Ectodermal cell (in vitro differentiated cells): ENCODE data around the gene LSMEM2.
"Not testable (repeated sequence)": the region's sequence is repeated elsewhere in the genome, so short reads cannot be mapped to it uniquely, and the experiment has no call there.

ENCODE experiments used
- H3K27ac ChIP-seq: 2 replicates; pipeline ENCODE4 v1.7.0; 2013; ENCODE audit warnings: mild to moderate bottlenecking, low read depth, low read length; ENCODE audit not compliant: insufficient read depth, poor library complexity, severe bottlenecking
- H3K27me3 ChIP-seq: 2 replicates; pipeline ENCODE4 v1.7.0; 2013; ENCODE audit warnings: mild to moderate bottlenecking, low read length; ENCODE audit not compliant: insufficient read depth, control insufficient read depth, poor library complexity, severe bottlenecking
- H3K36me3 ChIP-seq: one replicate; pipeline ENCODE4 v1.7.0; 2013; ENCODE audit warnings: low read length; ENCODE audit not compliant: control insufficient read depth, insufficient read depth
- H3K4me1 ChIP-seq: one replicate; pipeline ENCODE4 v1.7.0; 2013; ENCODE audit warnings: low read length; ENCODE audit not compliant: control insufficient read depth, insufficient read depth
- H3K4me3 ChIP-seq: 2 replicates; pipeline ENCODE4 v1.7.0; 2013; ENCODE audit warnings: low read depth, low read length, control low read depth; ENCODE audit not compliant: insufficient read depth
- H3K9me3 ChIP-seq: 2 replicates; pipeline ENCODE4 v1.7.0; 2013; ENCODE audit warnings: mild to moderate bottlenecking, low read length, moderate library complexity; ENCODE audit not compliant: control insufficient read depth
- WGBS, 2 experiments: methylation state at CpG; one replicate each; pipeline ENCODE4 v1.1.7; 2013; ENCODE audit warnings: missing lambda C conversion rate in 2 of 2; 5-methylcytosine and 5-hydroxymethylcytosine counted together

The LSMEM2 gene

GRCh38 chr3:50258029-50258680 lies 20.7 kb upstream of the LSMEM2 start:
- Histone ChIP-seq H3K27ac (peak overlapping the region; percentile 76), H3K27me3 (no peaks in the 10 kb centered on the region), H3K36me3 (peaks cover 20% of the 10 kb centered on the region), H3K4me3 (no peak overlapping the region), H3K9me3 (no peaks in the 10 kb centered on the region), H3K4me1 (peaks cover 36% of the 10 kb centered on the region)
- WGBS, 2 experiments = 91 to 92% methylated on average over 16 to 17 of the region's 17 CpGs

- H3K27ac ChIP-seq = no peak overlapping the region
Observed at GRCh38 chr3:50258979-50259378, 19.9 kb upstream of the LSMEM2 start.

GRCh38 chr3:50259432-50260026 lies 19.4 kb upstream of the LSMEM2 start:
- no peaks in the 10 kb centered on the region for H3K27me3 ChIP-seq
- no peaks in the 10 kb centered on the region for H3K9me3 ChIP-seq
- H3K36me3 ChIP-seq = peaks cover 16% of the 10 kb centered on the region
- H3K4me1 ChIP-seq = peaks cover 47% of the 10 kb centered on the region
- no peak overlapping the region for H3K4me3 ChIP-seq
- WGBS, 2 experiments = 70% methylated on average over 18 of the region's 18 CpGs
- peak overlapping the region; percentile 51 for H3K27ac ChIP-seq

More at GRCh38 chr3:50258979-50259378, 19.9 kb upstream of the LSMEM2 start:
- Histone ChIP-seq H3K4me3 (no peak overlapping the region), H3K9me3 (no peaks in the 10 kb centered on the region), H3K4me1 (peaks cover 43% of the 10 kb centered on the region), H3K27me3 (no peaks in the 10 kb centered on the region), H3K36me3 (peaks cover 18% of the 10 kb centered on the region)
- WGBS, 2 experiments = 90 to 91% methylated on average over 16 of the region's 16 CpGs

GRCh38 chr3:50260027-50260941 lies 18.6 kb upstream of the LSMEM2 start:
- Histone ChIP-seq H3K27ac (peak overlapping the region; percentile 100), H3K4me3 (peak overlapping the region; percentile 44), H3K9me3 (no peaks in the 10 kb centered on the region), H3K36me3 (peaks cover 14% of the 10 kb centered on the region), H3K27me3 (no peaks in the 10 kb centered on the region), H3K4me1 (peaks cover 51% of the 10 kb centered on the region)
- 2 to 3% methylated on average over 70 of the region's 70 CpGs for WGBS, 2 experiments

DNA sequence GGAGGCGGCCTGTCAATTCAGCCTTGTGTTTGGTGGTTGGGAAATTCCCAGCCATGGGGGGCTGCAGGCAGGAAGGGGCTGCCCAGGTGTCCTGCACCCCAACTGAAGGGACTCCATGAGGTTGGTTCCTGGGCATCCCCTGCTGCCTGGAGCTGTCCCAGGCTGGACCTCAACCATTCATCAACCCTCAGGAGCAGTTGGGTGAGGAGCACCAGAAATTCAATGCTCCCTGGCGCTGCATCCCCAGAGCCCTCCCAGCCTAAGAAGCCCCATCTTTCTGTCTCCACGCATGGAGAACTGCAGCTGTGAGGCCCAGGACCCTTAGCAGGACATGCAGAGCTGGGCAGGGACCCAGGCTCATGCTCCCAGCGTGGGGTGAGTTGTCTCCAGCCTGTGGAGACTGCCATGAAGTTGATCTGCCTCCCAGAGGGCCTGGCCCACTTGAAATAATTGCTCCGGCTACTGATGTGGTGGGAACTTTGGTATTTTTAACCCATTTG lies 17.9 kb upstream of the LSMEM2 start:
- H3K4me3 ChIP-seq = peak overlapping the region; percentile 44

GRCh38 chr3:50261505-50261904 lies 17.4 kb upstream of the LSMEM2 start:
- H3K27ac ChIP-seq = no peak overlapping the region
- H3K9me3 ChIP-seq = no peaks in the 10 kb centered on the region
- peaks cover 64% of the 10 kb centered on the region for H3K4me1 ChIP-seq
- H3K36me3 ChIP-seq = peaks cover 7% of the 10 kb centered on the region
- WGBS, 2 experiments = 86 to 88% methylated on average over 2 of the region's 2 CpGs
- no peaks in the 10 kb centered on the region for H3K27me3 ChIP-seq
- no peak overlapping the region for H3K4me3 ChIP-seq

More for the DNA sequence above, 17.9 kb upstream of the LSMEM2 start:
- no peaks in the 10 kb centered on the region for H3K9me3 ChIP-seq
- peaks cover 58% of the 10 kb centered on the region for H3K4me1 ChIP-seq
- WGBS, 2 experiments = 76 to 78% methylated on average over 5 of the region's 5 CpGs
- no peaks in the 10 kb centered on the region for H3K27me3 ChIP-seq
- peak overlapping the region; percentile 100 for H3K27ac ChIP-seq
- peaks cover 12% of the 10 kb centered on the region for H3K36me3 ChIP-seq

GRCh38 chr3:50262200-50262599 lies 16.7 kb upstream of the LSMEM2 start:
- not testable (repeated sequence) for H3K9me3 ChIP-seq, H3K27me3 ChIP-seq, H3K27ac ChIP-seq, H3K4me3 ChIP-seq, H3K36me3 ChIP-seq
- H3K4me1 ChIP-seq = peaks cover 71% of the 10 kb centered on the region
- 93 to 97% methylated on average over 4 of the region's 4 CpGs for WGBS, 2 experiments

DNA sequence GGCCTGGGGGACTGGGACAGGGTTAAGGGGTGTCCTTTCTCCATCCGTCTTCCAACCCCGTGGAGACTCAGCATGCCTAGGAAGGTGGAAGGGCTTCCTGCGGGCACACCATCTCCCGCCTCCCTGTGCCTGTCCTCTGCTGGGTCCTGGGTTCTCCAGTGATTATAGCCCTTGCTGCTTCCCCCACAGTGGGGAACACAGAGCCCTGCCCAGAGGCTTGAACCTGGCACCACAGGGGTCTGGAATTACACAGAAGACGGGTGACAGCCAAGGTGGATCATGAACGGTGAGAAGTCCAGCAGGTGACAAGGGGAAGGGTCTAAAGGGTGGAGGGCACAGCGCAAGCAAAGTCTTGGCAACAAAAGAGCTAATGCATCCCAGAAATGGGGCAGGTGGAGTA lies 16.1 kb upstream of the LSMEM2 start:
- 92 to 94% methylated on average over 7 of the region's 7 CpGs for WGBS, 2 experiments
- Histone ChIP-seq H3K9me3 (no peaks in the 10 kb centered on the region), H3K27me3 (no peaks in the 10 kb centered on the region), H3K4me1 (peaks cover 76% of the 10 kb centered on the region), H3K27ac (no peak overlapping the region), H3K36me3 (peaks cover 6% of the 10 kb centered on the region), H3K4me3 (no peak overlapping the region)

DNA sequence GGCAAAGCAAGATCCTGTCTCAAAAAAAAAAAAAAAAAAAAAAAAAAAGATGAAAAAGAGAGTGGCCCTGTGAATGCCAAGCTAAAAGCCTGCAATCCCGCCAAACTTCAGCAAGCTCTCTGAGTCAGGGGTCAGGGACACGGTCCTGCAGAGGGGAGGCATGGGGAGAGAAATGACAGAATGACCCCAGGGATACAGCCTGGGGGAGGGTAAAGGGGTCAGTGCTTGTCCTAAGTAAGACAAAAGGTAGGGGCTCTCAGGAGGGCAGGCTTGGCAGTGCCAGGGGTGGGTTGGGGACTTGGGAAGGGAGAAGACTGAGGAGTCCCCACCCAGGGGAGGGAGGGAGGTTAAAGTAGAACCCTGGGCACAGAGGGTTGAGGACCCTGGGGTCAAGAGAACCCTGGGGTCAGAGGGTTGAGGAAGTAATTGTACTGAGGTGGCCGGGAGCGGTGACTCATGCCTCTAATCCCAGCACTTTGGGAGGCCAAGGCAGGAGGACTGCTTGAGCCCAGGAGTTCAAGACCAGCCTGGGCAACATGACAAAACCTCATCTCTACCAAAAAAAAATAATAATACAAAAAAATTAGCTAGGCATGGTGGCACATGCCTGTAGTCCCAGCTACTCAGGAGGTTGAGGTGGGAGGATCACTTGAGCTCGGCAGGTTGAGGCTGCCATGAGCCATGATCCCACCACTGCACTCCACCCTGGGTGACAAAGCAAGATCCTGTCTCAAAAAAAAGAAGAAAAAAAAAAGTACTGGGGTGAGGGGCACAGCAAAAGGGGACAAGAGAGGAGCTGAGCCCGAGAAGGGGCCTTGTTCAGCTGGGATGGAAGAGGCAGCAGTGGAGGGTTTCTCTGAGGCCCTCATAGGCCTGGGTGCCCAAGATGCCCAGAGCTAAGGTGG lies 15.2 kb upstream of the LSMEM2 start:
- Histone ChIP-seq H3K9me3 (no peaks in the 10 kb centered on the region), H3K36me3 (no peaks in the 10 kb centered on the region), H3K4me3 (no peak overlapping the region), H3K4me1 (peaks cover 78% of the 10 kb centered on the region), H3K27me3 (no peaks in the 10 kb centered on the region), H3K27ac (peak overlapping the region; percentile 79)
- WGBS, 2 experiments = 70 to 72% methylated on average over 6 of the region's 6 CpGs
